KMS-11 (cell line): Measurements from ENCODE around the gene CELF4.

Experiments
- H2AFZ ChIP-seq: fragments of 200-600 bp; sonication (generic); 2 replicates; pipeline ENCODE4 v1.6.1; 2016; ENCODE audit warnings: antibody characterized with exemption, mixed run types, low read depth
- H3K27ac ChIP-seq: fragments of 200-600 bp; sonication (generic); 2 replicates; pipeline ENCODE4 v1.6.1; 2016; ENCODE audit warnings: mild to moderate bottlenecking, mixed run types
- H3K27me3 ChIP-seq: fragments of 200-600 bp; sonication (generic); 2 replicates; pipeline ENCODE4 v1.6.1; 2017; ENCODE audit warnings: mild to moderate bottlenecking, low read depth, mixed run types, moderate library complexity; ENCODE audit not compliant: insufficient read depth
- H3K36me3 ChIP-seq: fragments of 200-600 bp; sonication (generic); 2 replicates; pipeline ENCODE4 v1.6.1; 2017; ENCODE audit warnings: mild to moderate bottlenecking, mixed run types; ENCODE audit not compliant: insufficient read depth
- H3K4me1 ChIP-seq: fragments of 200-600 bp; sonication (generic); 2 replicates; pipeline ENCODE4 v1.6.1; 2016; ENCODE audit warnings: mild to moderate bottlenecking, low read depth, mixed run types; ENCODE audit not compliant: poor library complexity, severe bottlenecking
- H3K4me2 ChIP-seq: fragments of 200-600 bp; sonication (generic); 2 replicates; pipeline ENCODE4 v1.7.0; 2016; ENCODE audit warnings: mild to moderate bottlenecking, mixed run types
- H3K4me3 ChIP-seq: fragments of 200-600 bp; sonication (generic); IDR thresholded peaks from 2 replicates; pipeline ENCODE4 v1.6.1; 2017; ENCODE audit warnings: low read depth, low read length, mixed read lengths; ENCODE audit not compliant: insufficient read depth
- H3K79me2 ChIP-seq: fragments of 200-600 bp; sonication (generic); 2 replicates; pipeline ENCODE4 v1.6.1; 2016; ENCODE audit warnings: low read depth, mixed run types; ENCODE audit not compliant: insufficient read depth
- H3K9ac ChIP-seq: fragments of 200-600 bp; sonication (generic); 2 replicates; pipeline ENCODE4 v1.6.1; 2016; ENCODE audit warnings: mild to moderate bottlenecking, mixed run types
- H4K20me1 ChIP-seq: fragments of 200-600 bp; sonication (generic); 2 replicates; pipeline ENCODE4 v1.6.1; 2016; ENCODE audit warnings: mild to moderate bottlenecking, mixed run types; ENCODE audit not compliant: insufficient read depth
- CTCF ChIP-seq: fragments of 200-600 bp; sonication (generic); conservative IDR thresholded peaks from 2 replicates; pipeline ENCODE4 v1.6.1; 2017; ENCODE audit warnings: low read depth, mild to moderate bottlenecking, antibody characterized with exemption, low read length, moderate library complexity, mixed read lengths

Gene CELF4

GRCh38 chr18:37348729-37349128 lies 216.9 kb downstream of the CELF4 start:
- no peak for TF ChIP-seq CTCF
- Histone ChIP-seq H2AFZ (no peak overlapping the region), H4K20me1 (no peaks in the 10 kb centered on the region), H3K27me3 (no peaks in the 10 kb centered on the region), H3K79me2 (no peaks in the 10 kb centered on the region), H3K27ac (no peak overlapping the region), H3K4me1 (no peaks in the 10 kb centered on the region), H3K4me2 (no peak overlapping the region), H3K4me3 (no peak overlapping the region), H3K36me3 (no peaks in the 10 kb centered on the region), H3K9ac (no peak overlapping the region)

- Histone ChIP-seq H3K9ac (no peak overlapping the region), H3K27ac (no peak overlapping the region), H3K79me2 (no peaks in the 10 kb centered on the region), H3K36me3 (no peaks in the 10 kb centered on the region), H2AFZ (no peak overlapping the region), H3K4me2 (no peak overlapping the region), H3K4me1 (no peaks in the 10 kb centered on the region), H3K27me3 (no peaks in the 10 kb centered on the region), H4K20me1 (no peaks in the 10 kb centered on the region), H3K4me3 (no peak overlapping the region)
- no peak for TF ChIP-seq CTCF
Measured at GRCh38 chr18:37346048-37346447, 219.6 kb downstream of the CELF4 start.

- H3K79me2 ChIP-seq: no peaks in the 10 kb centered on the region
- H3K27ac ChIP-seq: no peak overlapping the region
- H3K36me3 ChIP-seq: no peaks in the 10 kb centered on the region
- H3K9ac ChIP-seq: no peak overlapping the region
- no peak overlapping the region for H2AFZ ChIP-seq
- no peaks in the 10 kb centered on the region for H3K4me1 ChIP-seq
- TF ChIP-seq CTCF: no peak
- H3K27me3 ChIP-seq: no peaks in the 10 kb centered on the region
- H3K4me3 ChIP-seq: no peak overlapping the region
- H4K20me1 ChIP-seq: no peaks in the 10 kb centered on the region
- no peak overlapping the region for H3K4me2 ChIP-seq
Measured at GRCh38 chr18:37343542-37343851, 222.1 kb downstream of the CELF4 start.

GRCh38 chr18:37341473-37342086 lies 224.0 kb downstream of the CELF4 start:
- no peak overlapping the region for H2AFZ ChIP-seq
- no peak overlapping the region for H3K9ac ChIP-seq
- no peaks in the 10 kb centered on the region for H3K4me1 ChIP-seq
- no peaks in the 10 kb centered on the region for H3K79me2 ChIP-seq
- H4K20me1 ChIP-seq: no peaks in the 10 kb centered on the region
- no peak for TF ChIP-seq CTCF
- no peaks in the 10 kb centered on the region for H3K36me3 ChIP-seq
- no peak overlapping the region for H3K4me2 ChIP-seq
- H3K4me3 ChIP-seq: no peak overlapping the region
- H3K27ac ChIP-seq: no peak overlapping the region
- H3K27me3 ChIP-seq: no peaks in the 10 kb centered on the region
